Measurements from ENCODE around the gene MYO10. TPM values are rescaled to one million over a fixed set of nuclear protein-coding genes. Genes with fewer than 3 reads are reported as not detected.

The MYO10 gene
- total and polyA plus RNA-seq, 2 of the 8 experiments (the other 6 are each of a cell fraction or from before 2014, with no cell fraction given): 21.5 to 107 TPM

DNA sequence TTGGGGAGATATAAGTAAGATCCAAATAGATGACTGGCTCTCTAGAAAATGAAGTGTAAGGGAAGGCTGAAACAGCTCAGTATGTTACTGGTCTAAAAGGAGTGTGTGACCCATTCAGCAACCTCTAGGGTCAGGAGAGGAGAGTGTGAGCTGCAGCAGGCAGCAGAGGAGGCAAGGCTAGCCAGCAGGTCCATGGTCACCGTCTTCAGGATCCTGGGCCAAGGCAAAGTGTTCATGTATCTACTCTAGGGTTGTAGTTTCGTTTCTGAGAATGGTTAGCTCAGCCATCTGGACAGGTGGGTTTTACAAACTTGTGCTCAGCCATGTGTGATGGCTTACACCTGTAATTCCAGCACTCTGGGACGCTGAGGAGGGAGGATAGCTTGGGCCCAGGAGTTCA lies 13.7 kb downstream of the MYO10 start:
- CTCF ChIA-PET (ENCODE audit: partially characterized antibody): interaction anchor here (1.0 to 1.8 kb wide), 4 partner anchors 9 to 210 kb away, joined by 3 to 10 read pairs (median 4); no protein-coding TSS in a partner anchor
- Histone ChIP-seq H2BK12ac (ENCODE audit: low read depth, low read length) (no peak overlapping the region), H3K27ac (ENCODE audit: low read depth, low read length) (no peak overlapping the region), H3K18ac (ENCODE audit: extremely low read depth, low read length) (no peak overlapping the region), H3K79me2 (ENCODE audit: control insufficient read depth in 1 of 2, insufficient read depth in 2 of 2, low read length in 2 of 2) (peaks cover 0 to 76% of the 10 kb centered on the region in 2 experiments; a peak in 2 of 4 replicates), H3K23me2 (ENCODE audit: low read depth, low read length) (no peaks in the 10 kb centered on the region), H2BK5ac (ENCODE audit: low read depth, low read length) (no peak overlapping the region), H2BK120ac (replicated peaks; ENCODE audit: low read depth, low read length) (no peak overlapping the region), H3K4me2 (ENCODE audit: insufficient read depth in 1 of 2, low read depth in 2 of 2, low read length in 2 of 2) (no peak overlapping the region), H3K4me1 (replicated peaks in 1 of 4; ENCODE audit: control insufficient read depth in 3 of 4, insufficient read depth in 4 of 4, low read length in 3 of 4) (no peaks in the 10 kb centered on the region), H2BK15ac (ENCODE audit: low read length) (no peak overlapping the region), H3K4me3 (ENCODE audit: extremely low read depth in 1 of 4, insufficient read depth in 2 of 4, low read depth in 3 of 4, low read length in 4 of 4) (no peak overlapping the region), H2BK20ac (ENCODE audit: low read length) (no peak overlapping the region), H3K36me3 (ENCODE audit: control insufficient read depth in 2 of 4, insufficient read depth in 4 of 4, low read length in 3 of 4) (no peaks in the 10 kb centered on the region), H3K14ac (ENCODE audit: insufficient read length) (no peak overlapping the region), H3K9me3 (ENCODE audit: insufficient read depth in 2 of 2, low read depth in 1 of 2, low read length in 1 of 2) (no peaks in the 10 kb centered on the region), H2AK5ac (ENCODE audit: low read depth, low read length) (no peak overlapping the region), H4K5ac (ENCODE audit: insufficient read length, low read depth, low read length) (no peak overlapping the region), H3K4ac (replicated peaks; ENCODE audit: insufficient read length, low read depth, low read length) (peak overlapping the region; percentile 1), H4K20me1 (replicated peaks in 1 of 2; ENCODE audit: control insufficient read depth in 1 of 2, insufficient read depth in 2 of 2, low read length in 2 of 2) (peaks cover 0 to 4% of the 10 kb centered on the region in 2 experiments), H3K9ac (replicated peaks in 1 of 4; ENCODE audit: extremely low read depth in 1 of 4, low read depth in 3 of 4, low read length in 3 of 4) (no peak overlapping the region), H3K79me1 (ENCODE audit: low read depth, low read length) (no peaks in the 10 kb centered on the region), H4K8ac (ENCODE audit: extremely low read depth, insufficient read depth, low read length) (no peak overlapping the region), H4K91ac (replicated peaks; ENCODE audit: insufficient read length, low read length) (no peak overlapping the region), H3K23ac (ENCODE audit: insufficient read length) (no peak overlapping the region), H3K27me3 (replicated peaks in 1 of 4; ENCODE audit: control insufficient read depth in 3 of 4, extremely low read depth in 1 of 4, insufficient read depth in 3 of 4, low read length in 3 of 4) (no peaks in the 10 kb centered on the region), H3K56ac (replicated peaks; ENCODE audit: insufficient read length, low read depth, low read length) (no peak overlapping the region), H2AFZ (ENCODE audit: low read length) (no peak overlapping the region)
- DNase-seq (ENCODE audit: low read depth in 1 of 2, low spot score in 2 of 2) (no peak), FAIRE-seq (no peak)
- WGBS, 2 experiments (ENCODE audit: extremely low coverage in 1 of 2, insufficient coverage in 1 of 2, insufficient read length in 1 of 2, insufficient replicate concordance in 2 of 2, low coverage in 1 of 2, low lambda C conversion rate in 2 of 2, missing lambda C conversion rate in 1 of 2): 91% methylated on average over 3 of the region's 3 CpGs; no CpG with 5 or more reads in 1 of the 2 experiments
- POLR2A ChIA-PET (ENCODE audit: partially characterized antibody): interaction anchor here (0.8 kb wide), 1 partner anchor 14 kb away, joined by 5 read pairs; the partner anchor contains the start of gene MYO10
- no peak for TF ChIP-seq CTBP2 (IDR thresholded peaks at IDR 0.05; ENCODE audit: borderline replicate concordance, insufficient read depth, insufficient read length, low read length)
- no peak for TF ChIP-seq TEAD4 (IDR thresholded peaks at IDR 0.05; ENCODE audit: low read depth, low read length)
- TF ChIP-seq SUZ12 (IDR thresholded peaks at IDR 0.05; ENCODE audit: low read length): no peak
- TF ChIP-seq, protein P1, sequence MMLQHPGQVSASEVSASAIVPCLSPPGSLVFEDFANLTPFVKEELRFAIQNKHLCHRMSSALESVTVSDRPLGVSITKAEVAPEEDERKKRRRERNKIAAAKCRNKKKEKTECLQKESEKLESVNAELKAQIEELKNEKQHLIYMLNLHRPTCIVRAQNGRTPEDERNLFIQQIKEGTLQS (IDR thresholded peaks at IDR 0.05; ENCODE audit: insufficient read depth, low read depth, low read length): no peak
- TF ChIP-seq SAP30 (IDR thresholded peaks at IDR 0.05; ENCODE audit: insufficient read depth, insufficient replicate concordance, low read length): no peak
- TF ChIP-seq RAD21 (IDR thresholded peaks at IDR 0.05 in 1 of 2, conservative IDR thresholded peaks at IDR 0.05 in 1 of 2; ENCODE audit: low read depth in 2 of 2, low read length in 2 of 2): no peak
- no peak for TF ChIP-seq KDM5A (IDR thresholded peaks at IDR 0.05; ENCODE audit: low read length)
- TF ChIP-seq EZH2 (IDR thresholded peaks at IDR 0.05; ENCODE audit: low read depth, low read length, severe bottlenecking): no peak
- no peak for TF ChIP-seq JUND (IDR thresholded peaks at IDR 0.05; ENCODE audit: low read length)
- no peak for TF ChIP-seq GABPA (IDR thresholded peaks at IDR 0.05; ENCODE audit: borderline replicate concordance, insufficient read depth, low read length)
- no peak for TF ChIP-seq ZNF274 (IDR thresholded peaks at IDR 0.05; ENCODE audit: borderline replicate concordance, extremely low read depth, low read length)
- no peak for TF ChIP-seq BRCA1 (IDR thresholded peaks at IDR 0.05; ENCODE audit: low read depth, low read length)
